H1 (cell line): ENCODE measurements around the gene TEX26. TPM values are rescaled to one million over a fixed set of nuclear protein-coding genes. Genes with fewer than 3 reads are reported as not detected.

Source experiments
- ASH2L ChIP-seq: fragments of 200-600, 300-600 bp; sonication (generic); IDR thresholded peaks from one replicate; pipeline ENCODE4 v1.7.1; 2017; ENCODE audit warnings: low read length
- CHD2 ChIP-seq: IDR thresholded peaks from 2 replicates; pipeline ENCODE4 v1.6.1; 2012; ENCODE audit warnings: low read length, improper control_type of control experiment
- CHD7 ChIP-seq: fragments of 300-600 bp; sonication (generic); IDR thresholded peaks from 2 replicates; pipeline ENCODE4 v1.7.1; 2012; ENCODE audit warnings: low read length, moderate library complexity, mild to moderate bottlenecking, inconsistent platforms; ENCODE audit not compliant: insufficient replicate concordance
- FOSL1 ChIP-seq: IDR thresholded peaks from 2 replicates; pipeline ENCODE4 v1.6.1; 2011; ENCODE audit warnings: mild to moderate bottlenecking, low read depth, low read length, moderate library complexity; ENCODE audit not compliant: insufficient read depth
- GTF2F1 ChIP-seq: IDR thresholded peaks from 2 replicates; pipeline ENCODE4 v1.6.1; 2012; ENCODE audit warnings: low read depth, low read length, improper control_type of control experiment, borderline replicate concordance
- JUN ChIP-seq: IDR thresholded peaks from 2 replicates; pipeline ENCODE4 v1.6.1; 2011; ENCODE audit warnings: low read depth, mild to moderate bottlenecking, improper control_type of control experiment, low read length
- KDM5A ChIP-seq: fragments of 200-600 bp; IDR thresholded peaks from 2 replicates; pipeline ENCODE4 v1.7.1; 2012; ENCODE audit warnings: mild to moderate bottlenecking, low read length, inconsistent platforms, mixed read lengths
- PHF8 ChIP-seq: fragments of 200-600 bp; sonication (generic); conservative IDR thresholded peaks from 2 replicates; pipeline ENCODE4 v1.7.1; 2012; ENCODE audit warnings: low read depth, mild to moderate bottlenecking, inconsistent platforms, low read length, moderate library complexity
- RBBP5 ChIP-seq: IDR thresholded peaks from 2 replicates; pipeline ENCODE4 v1.7.1; 2012; ENCODE audit warnings: low read depth, mild to moderate bottlenecking, inconsistent platforms, low read length, moderate library complexity, borderline replicate concordance
- RNF2 ChIP-seq: fragments of 200-900, 300-1000 bp; sonication (generic); IDR thresholded peaks from 2 replicates; pipeline ENCODE4 v1.7.1; 2016; ENCODE audit warnings: borderline replicate concordance, low read depth, mild to moderate bottlenecking, antibody characterized with exemption, low read length; ENCODE audit not compliant: poor library complexity, severe bottlenecking; ENCODE audit errors: missing control alignments
- SRF ChIP-seq: IDR thresholded peaks from 2 replicates; pipeline ENCODE4 v1.6.1; 2011; ENCODE audit warnings: mild to moderate bottlenecking, low read depth, low read length, moderate library complexity
- TAF1 ChIP-seq: IDR thresholded peaks from 2 replicates; pipeline ENCODE4 v1.6.1; 2011; ENCODE audit warnings: mild to moderate bottlenecking, low read depth, low read length
- polyA plus RNA-seq, 7 experiments: library from polyadenylated mRNA; depleted of rRNA in 3 of 7; stranded (reverse) in 5 of 7; unstranded in 2 of 7; fragments of >200 nt in 5 of 7; fragments of 200-250 nt in 2 of 7; gene quantifications; 1 replicate in 5 of 7; 2 replicates in 1 of 7; 4 replicates in 1 of 7; pipeline versions ENCODE4 v1.2.1 to v1.2.3, GENCODE V29; 2011 to 2013; ENCODE audit warnings: missing spikeins in 2 of 7, mixed read lengths in 2 of 7
- total RNA-seq: library from RNA; stranded (reverse); fragmentation: NEBNext Ultra II Directional; extraction: Animal tissue kit (Norgen Biotek cat#: 25700); gene quantifications from 2 replicates; pipeline ENCODE4 v1.2.1, GENCODE V29; 2021

TEX26 gene
- total and polyA plus RNA-seq, 2 of the 8 experiments (the other 6 are each of a cell fraction or from before 2014, with no cell fraction given) = not detected

GRCh38 chr13:30991922-30992321 lies 59.5 kb downstream of the TEX26 start (continued):
- no peak for TF ChIP-seq CHD7
- no peak for TF ChIP-seq JUN
- TF ChIP-seq CHD2 = no peak
- no peak for TF ChIP-seq ASH2L
- TF ChIP-seq KDM5A = no peak
- TF ChIP-seq SRF = no peak
- TF ChIP-seq RBBP5 = no peak
- no peak for TF ChIP-seq PHF8
- no peak for TF ChIP-seq TAF1
- no peak for TF ChIP-seq GTF2F1
- TF ChIP-seq FOSL1 = no peak
- TF ChIP-seq RNF2 = no peak
